Measurements from ENCODE around the gene MT2A.
"Not testable (repeated sequence)": the region's sequence is repeated elsewhere in the genome, so short reads cannot be mapped to it uniquely, and the experiment has no call there.

Gene MT2A

DNA sequence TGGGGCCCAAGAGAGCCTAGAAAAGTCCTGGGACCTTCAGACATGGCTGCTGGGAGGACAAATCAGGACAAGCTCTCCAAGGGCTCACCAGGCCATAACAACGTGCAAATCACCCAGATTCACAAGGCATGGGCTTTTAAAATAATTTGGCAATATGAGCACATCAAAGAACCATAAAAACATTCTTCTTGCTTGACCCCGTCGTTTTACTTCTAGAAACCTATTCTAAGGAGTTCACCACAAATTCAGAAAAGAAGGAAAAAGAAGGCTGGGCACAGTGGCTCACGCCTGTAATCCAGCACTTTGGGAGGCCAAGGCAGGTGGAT is 31.1 kb upstream of the MT2A start:
- no peak for ATAC-seq (ENCODE audit: insufficient read depth, low read depth)
- H3K9ac ChIP-seq (ENCODE audit: low read depth, low read length), result no peak overlapping the region
- DNase-seq, result no peak
- peaks cover under 1% of the 10 kb centered on the region for H3K27me3 ChIP-seq (ENCODE audit: insufficient read depth, low read length, poor library complexity)
- H4K20me1 ChIP-seq (ENCODE audit: insufficient read depth, low read length), result no peaks in the 10 kb centered on the region
- no peak overlapping the region for H2AFZ ChIP-seq (ENCODE audit: low read depth, low read length)
- TF ChIP-seq EZH2 (IDR thresholded peaks at IDR 0.05; ENCODE audit: borderline replicate concordance, low read depth, low read length, severe bottlenecking), result no peak
- TF ChIP-seq CTCF (IDR thresholded peaks at IDR 0.05; ENCODE audit: borderline replicate concordance, extremely low read depth, low read length, poor library complexity, severe bottlenecking), result no peak
- no peak overlapping the region for H3K4me3 ChIP-seq (ENCODE audit: low read depth in 1 of 2, low read length in 2 of 2)
- no peaks in the 10 kb centered on the region for H3K4me1 ChIP-seq (ENCODE audit: insufficient read depth, low read length)
- no peaks in the 10 kb centered on the region for H3K9me3 ChIP-seq (ENCODE audit: insufficient read depth, low read length, severe bottlenecking)
- H3K36me3 ChIP-seq (ENCODE audit: insufficient read depth, low read length), result no peaks in the 10 kb centered on the region
- H3K79me2 ChIP-seq (ENCODE audit: insufficient read depth, low read length), result no peaks in the 10 kb centered on the region
- H3K27ac ChIP-seq (ENCODE audit: low read length), result no peak overlapping the region
- H3K4me2 ChIP-seq (ENCODE audit: insufficient read depth, low read length), result no peak overlapping the region

DNA sequence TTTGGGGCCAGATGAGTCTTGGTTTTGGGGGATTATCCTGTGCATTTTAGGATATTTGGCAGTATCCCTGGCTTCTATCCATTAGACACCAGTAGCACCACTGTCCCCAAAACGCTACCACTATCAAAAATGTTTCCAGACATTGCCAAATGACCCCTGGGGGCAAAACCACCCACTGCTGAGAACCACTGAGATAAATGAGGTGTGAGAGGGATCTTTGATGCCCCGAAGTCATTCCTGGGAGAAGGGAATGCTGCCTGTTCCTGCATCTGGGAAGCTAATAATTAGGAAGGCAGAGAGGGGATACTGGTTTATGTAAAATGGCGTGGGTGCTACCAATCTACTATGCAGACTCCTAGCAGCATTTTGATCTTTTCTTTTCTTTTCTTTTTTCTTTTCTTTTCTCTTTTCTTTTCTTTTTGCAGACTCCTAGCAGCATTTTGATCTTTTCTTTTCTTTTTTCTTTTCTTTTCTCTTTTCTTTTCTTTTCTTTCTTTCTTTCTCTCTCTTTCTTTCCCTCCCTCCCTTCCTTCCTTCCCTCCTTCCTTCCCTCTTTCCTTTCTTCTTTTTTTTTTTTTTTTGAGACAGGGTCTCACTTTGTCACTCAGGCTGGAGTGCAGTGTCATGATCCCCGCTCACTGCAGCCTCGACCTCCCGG is 27.9 kb upstream of the MT2A start:
- Histone ChIP-seq H3K4me3 (ENCODE audit: low read depth in 1 of 2, low read length in 2 of 2) (no peak overlapping the region), H3K27ac (ENCODE audit: low read length) (no peak overlapping the region), H3K79me2 (ENCODE audit: insufficient read depth, low read length) (no peaks in the 10 kb centered on the region), H3K9me3 (ENCODE audit: insufficient read depth, low read length, severe bottlenecking) (no peaks in the 10 kb centered on the region), H3K27me3 (ENCODE audit: insufficient read depth, low read length, poor library complexity) (peaks cover 7% of the 10 kb centered on the region), H3K4me2 (ENCODE audit: insufficient read depth, low read length) (no peak overlapping the region), H3K36me3 (ENCODE audit: insufficient read depth, low read length) (no peaks in the 10 kb centered on the region), H3K4me1 (ENCODE audit: insufficient read depth, low read length) (no peaks in the 10 kb centered on the region), H4K20me1 (ENCODE audit: insufficient read depth, low read length) (no peaks in the 10 kb centered on the region), H3K9ac (ENCODE audit: low read depth, low read length) (no peak overlapping the region), H2AFZ (ENCODE audit: low read depth, low read length) (no peak overlapping the region)
- DNase-seq, result no peak
- TF ChIP-seq EZH2 (IDR thresholded peaks at IDR 0.05; ENCODE audit: borderline replicate concordance, low read depth, low read length, severe bottlenecking) (no peak), CTCF (IDR thresholded peaks at IDR 0.05; ENCODE audit: borderline replicate concordance, extremely low read depth, low read length, poor library complexity, severe bottlenecking) (no peak)
- ATAC-seq (ENCODE audit: insufficient read depth, low read depth), result no peak

- H3K4me1 ChIP-seq (ENCODE audit: insufficient read depth, low read length); H3K9ac ChIP-seq (ENCODE audit: low read depth, low read length); H3K4me3 ChIP-seq (ENCODE audit: low read depth in 1 of 2, low read length in 2 of 2); H3K27me3 ChIP-seq (ENCODE audit: insufficient read depth, low read length, poor library complexity); DNase-seq; H4K20me1 ChIP-seq (ENCODE audit: insufficient read depth, low read length); H3K79me2 ChIP-seq (ENCODE audit: insufficient read depth, low read length); ATAC-seq (ENCODE audit: insufficient read depth, low read depth); H3K4me2 ChIP-seq (ENCODE audit: insufficient read depth, low read length); H3K27ac ChIP-seq (ENCODE audit: low read length); H2AFZ ChIP-seq (ENCODE audit: low read depth, low read length); H3K9me3 ChIP-seq (ENCODE audit: insufficient read depth, low read length, severe bottlenecking); H3K36me3 ChIP-seq (ENCODE audit: insufficient read depth, low read length): not testable (repeated sequence)
Measured at GRCh38 chr16:56582911-56583310, 25.5 kb upstream of the MT2A start.

DNA sequence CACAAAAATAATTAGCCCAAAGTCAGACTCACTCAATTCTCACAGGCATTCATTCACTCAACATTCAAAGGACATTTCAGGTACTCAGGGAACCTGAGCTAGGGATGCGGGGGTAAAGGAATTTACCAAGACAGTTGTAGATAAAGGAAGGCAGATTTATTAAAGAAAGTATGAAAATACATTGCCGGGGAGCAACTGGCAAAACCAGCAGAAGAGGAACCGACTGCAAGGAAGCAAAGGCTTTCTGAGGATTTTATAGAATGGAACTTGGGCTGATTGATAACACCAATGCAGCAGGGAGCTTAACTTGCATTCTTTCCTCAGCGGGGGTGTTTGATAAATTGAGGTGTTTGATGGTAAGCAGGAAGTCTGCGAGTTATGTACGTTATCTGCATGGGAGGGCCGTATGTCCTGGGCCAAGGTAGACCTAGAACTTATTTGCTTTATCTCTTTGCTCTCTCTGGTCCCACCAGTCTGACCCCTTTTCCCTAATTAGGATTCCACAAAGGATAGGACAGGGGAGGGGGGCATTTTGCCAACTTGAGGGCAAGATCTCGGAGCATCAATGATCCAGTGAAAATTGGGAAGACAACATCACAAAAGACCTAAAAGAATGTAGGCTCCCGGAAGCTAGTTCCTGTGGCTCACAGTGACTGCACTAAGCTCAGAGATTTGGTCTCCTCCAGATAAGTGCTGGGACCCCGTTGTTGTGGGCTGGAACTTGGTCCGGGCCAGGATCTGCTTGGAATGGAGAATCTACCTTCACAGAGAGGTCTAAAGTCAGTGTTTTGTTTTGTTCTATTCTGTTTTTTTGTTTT is 24.8 kb upstream of the MT2A start:
- TF ChIP-seq EZH2 (IDR thresholded peaks at IDR 0.05; ENCODE audit: borderline replicate concordance, low read depth, low read length, severe bottlenecking) (no peak), CTCF (IDR thresholded peaks at IDR 0.05; ENCODE audit: borderline replicate concordance, extremely low read depth, low read length, poor library complexity, severe bottlenecking) (no peak)
- H4K20me1 ChIP-seq (ENCODE audit: insufficient read depth, low read length), result no peaks in the 10 kb centered on the region
- no peak for DNase-seq
- H3K4me1 ChIP-seq (ENCODE audit: insufficient read depth, low read length), result no peaks in the 10 kb centered on the region
- H3K36me3 ChIP-seq (ENCODE audit: insufficient read depth, low read length), result no peaks in the 10 kb centered on the region
- no peak overlapping the region; the same call in 1 of the 2 replicates for H2AFZ ChIP-seq (ENCODE audit: low read depth, low read length)
- H3K27me3 ChIP-seq (ENCODE audit: insufficient read depth, low read length, poor library complexity), result peaks cover 7% of the 10 kb centered on the region
- H3K4me3 ChIP-seq (ENCODE audit: low read depth in 1 of 2, low read length in 2 of 2), result no peak overlapping the region
- no peak for ATAC-seq (ENCODE audit: insufficient read depth, low read depth)
- H3K4me2 ChIP-seq (ENCODE audit: insufficient read depth, low read length), result no peak overlapping the region
- no peak overlapping the region for H3K9ac ChIP-seq (ENCODE audit: low read depth, low read length)
- H3K27ac ChIP-seq (ENCODE audit: low read length), result no peak overlapping the region
- no peaks in the 10 kb centered on the region for H3K79me2 ChIP-seq (ENCODE audit: insufficient read depth, low read length)
- no peaks in the 10 kb centered on the region for H3K9me3 ChIP-seq (ENCODE audit: insufficient read depth, low read length, severe bottlenecking)

All from DND-41 (cell line).